Loucy (cell line): ENCODE measurements around the gene TNFSF15.

Experiments used
- H2AFZ ChIP-seq: fragments of 200-600 bp; sonication (generic); 2 replicates; pipeline ENCODE4 v1.6.0; 2016; ENCODE audit warnings: antibody characterized with exemption, mild to moderate bottlenecking, low read length, moderate library complexity
- H3F3A ChIP-seq: fragments of 200-600 bp; 2 replicates; pipeline ENCODE4 v1.6.0; 2016; ENCODE audit warnings: antibody characterized with exemption, low read depth, mild to moderate bottlenecking
- H3K27me3 ChIP-seq: fragments of 200-600 bp; sonication (generic); 2 replicates; pipeline ENCODE4 v1.6.1; 2014; ENCODE audit warnings: low read length, mild to moderate bottlenecking; ENCODE audit not compliant: insufficient read depth, poor library complexity, severe bottlenecking
- H3K36me3 ChIP-seq: fragments of 200-600 bp; sonication (generic); 2 replicates; pipeline ENCODE4 v1.6.1; 2016; ENCODE audit warnings: low read length; ENCODE audit not compliant: insufficient read depth
- H3K4me1 ChIP-seq: fragments of 200-600 bp; sonication (generic); 2 replicates; pipeline ENCODE4 v1.5.1; 2014; ENCODE audit warnings: low read length, mild to moderate bottlenecking; ENCODE audit not compliant: insufficient read depth, poor library complexity, severe bottlenecking
- H3K4me2 ChIP-seq: fragments of 200-600 bp; sonication (generic); 2 replicates; pipeline ENCODE4 v1.6.0; 2014; ENCODE audit warnings: antibody characterized with exemption, low read length, low read depth, mild to moderate bottlenecking; ENCODE audit not compliant: poor library complexity, severe bottlenecking
- H3K4me3 ChIP-seq: fragments of 200-600 bp; sonication (generic); 2 replicates; pipeline ENCODE4 v1.5.1; 2014; ENCODE audit warnings: low read length, mild to moderate bottlenecking, mixed read lengths; ENCODE audit not compliant: poor library complexity, severe bottlenecking
- H3K79me2 ChIP-seq: fragments of 200-600 bp; sonication (generic); 2 replicates; pipeline ENCODE4 v1.6.1; 2014; ENCODE audit warnings: low read length; ENCODE audit not compliant: insufficient read depth
- H3K9ac ChIP-seq: fragments of 200-600 bp; sonication (generic); 2 replicates; pipeline ENCODE4 v1.6.0; 2014; ENCODE audit warnings: mild to moderate bottlenecking, low read depth, low read length, moderate library complexity; ENCODE audit not compliant: poor library complexity, severe bottlenecking
- H3K9me2 ChIP-seq: fragments of 200-600 bp; sonication (generic); replicated peaks from 2 replicates; pipeline ENCODE4 v1.6.1; 2016; ENCODE audit warnings: low read depth, low read length, mixed read lengths
- H3K9me3 ChIP-seq: fragments of 200-600 bp; sonication (generic); 2 replicates; pipeline ENCODE4 v1.6.1; 2014; ENCODE audit warnings: mild to moderate bottlenecking, antibody characterized with exemption, low read length, low read depth; ENCODE audit not compliant: insufficient read depth
- H4K20me1 ChIP-seq: fragments of 200-600 bp; sonication (generic); 2 replicates; pipeline ENCODE4 v1.6.0; 2014; ENCODE audit warnings: antibody characterized with exemption, low read length, mild to moderate bottlenecking; ENCODE audit not compliant: insufficient read depth, poor library complexity, severe bottlenecking
- EZH2phosphoT487 ChIP-seq: fragments of 200-600 bp; IDR thresholded peaks from 2 replicates; pipeline ENCODE4 v1.6.1; 2018; ENCODE audit warnings: antibody characterized with exemption, mild to moderate bottlenecking, moderate library complexity, borderline replicate concordance
- TF ChIP-seq, protein P1 (sequence below): fragments of 200-600 bp; sonication (generic); conservative IDR thresholded peaks from 2 replicates; pipeline ENCODE4 v1.5.1; 2014; ENCODE audit warnings: mild to moderate bottlenecking, antibody characterized with exemption, low read length

TNFSF15 gene

DNA sequence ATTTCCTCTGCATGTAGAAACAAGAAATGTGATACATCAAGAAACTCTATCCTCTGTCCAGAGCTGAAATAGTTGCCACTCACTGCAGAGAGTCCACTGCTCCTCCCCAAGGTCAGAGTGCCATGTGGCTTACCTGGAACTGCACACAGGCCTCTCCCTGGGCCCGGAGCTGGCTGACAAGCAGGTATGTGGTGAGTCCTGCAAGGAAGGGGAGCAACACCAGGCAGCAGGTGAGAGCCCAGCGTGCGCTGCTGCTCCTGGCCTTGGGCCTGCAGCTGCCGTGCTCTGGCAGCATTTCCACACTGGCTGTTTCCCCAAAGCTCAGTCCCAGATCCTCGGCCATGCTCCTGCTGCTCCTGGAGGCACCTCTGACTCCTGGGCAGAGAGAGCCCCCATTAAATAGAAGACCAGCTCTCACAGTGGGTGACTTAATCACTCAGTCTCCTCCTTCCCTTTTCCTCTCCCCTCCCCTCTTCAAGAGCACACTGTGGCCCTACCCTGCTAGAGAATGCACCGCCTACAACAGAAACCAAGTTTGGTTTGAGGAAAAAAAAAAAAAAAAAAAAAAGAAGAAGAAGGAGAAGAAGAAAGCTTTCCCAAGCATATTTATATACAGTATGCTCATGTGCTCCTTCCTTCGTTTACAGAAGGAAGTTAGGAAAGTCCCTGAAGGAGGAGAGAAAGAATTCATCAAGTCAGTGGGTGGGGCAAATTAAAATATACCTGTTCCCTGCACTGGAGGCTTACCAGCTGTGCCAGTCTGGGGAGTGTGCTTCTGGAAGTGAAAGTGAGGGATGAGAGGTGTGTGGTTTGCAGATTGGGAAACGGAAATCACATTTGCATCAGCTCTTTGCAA, at the start of gene TNFSF15:
TSS of gene TNFSF15 (minus strand) at position 370 of the 856 bp plus-strand sequence. CDS start at position 343, 27 bp downstream.
- H3K4me2 ChIP-seq = peak within 1 kb of the TSS; percentile 15
- H3K9me3 ChIP-seq = no peaks in the 10 kb centered on the region
- H3K9me2 ChIP-seq = no peaks in the 10 kb centered on the region
- no peaks in the 10 kb centered on the region for H3K27me3 ChIP-seq
- peaks cover 4% of the 10 kb centered on the region for H3K4me1 ChIP-seq
- no peaks in the 10 kb centered on the region for H3K36me3 ChIP-seq
- H2AFZ ChIP-seq = no peak within 1 kb of the TSS
- no peaks in the 10 kb centered on the region for H3F3A ChIP-seq
- TF ChIP-seq, protein P1, sequence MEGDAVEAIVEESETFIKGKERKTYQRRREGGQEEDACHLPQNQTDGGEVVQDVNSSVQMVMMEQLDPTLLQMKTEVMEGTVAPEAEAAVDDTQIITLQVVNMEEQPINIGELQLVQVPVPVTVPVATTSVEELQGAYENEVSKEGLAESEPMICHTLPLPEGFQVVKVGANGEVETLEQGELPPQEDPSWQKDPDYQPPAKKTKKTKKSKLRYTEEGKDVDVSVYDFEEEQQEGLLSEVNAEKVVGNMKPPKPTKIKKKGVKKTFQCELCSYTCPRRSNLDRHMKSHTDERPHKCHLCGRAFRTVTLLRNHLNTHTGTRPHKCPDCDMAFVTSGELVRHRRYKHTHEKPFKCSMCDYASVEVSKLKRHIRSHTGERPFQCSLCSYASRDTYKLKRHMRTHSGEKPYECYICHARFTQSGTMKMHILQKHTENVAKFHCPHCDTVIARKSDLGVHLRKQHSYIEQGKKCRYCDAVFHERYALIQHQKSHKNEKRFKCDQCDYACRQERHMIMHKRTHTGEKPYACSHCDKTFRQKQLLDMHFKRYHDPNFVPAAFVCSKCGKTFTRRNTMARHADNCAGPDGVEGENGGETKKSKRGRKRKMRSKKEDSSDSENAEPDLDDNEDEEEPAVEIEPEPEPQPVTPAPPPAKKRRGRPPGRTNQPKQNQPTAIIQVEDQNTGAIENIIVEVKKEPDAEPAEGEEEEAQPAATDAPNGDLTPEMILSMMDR = no peak
- no peak for TF ChIP-seq EZH2phosphoT487
- no peaks in the 10 kb centered on the region for H3K79me2 ChIP-seq
- H3K9ac ChIP-seq = no peak within 1 kb of the TSS
- H4K20me1 ChIP-seq = no peaks in the 10 kb centered on the region
- no peak within 1 kb of the TSS for H3K4me3 ChIP-seq

DNA sequence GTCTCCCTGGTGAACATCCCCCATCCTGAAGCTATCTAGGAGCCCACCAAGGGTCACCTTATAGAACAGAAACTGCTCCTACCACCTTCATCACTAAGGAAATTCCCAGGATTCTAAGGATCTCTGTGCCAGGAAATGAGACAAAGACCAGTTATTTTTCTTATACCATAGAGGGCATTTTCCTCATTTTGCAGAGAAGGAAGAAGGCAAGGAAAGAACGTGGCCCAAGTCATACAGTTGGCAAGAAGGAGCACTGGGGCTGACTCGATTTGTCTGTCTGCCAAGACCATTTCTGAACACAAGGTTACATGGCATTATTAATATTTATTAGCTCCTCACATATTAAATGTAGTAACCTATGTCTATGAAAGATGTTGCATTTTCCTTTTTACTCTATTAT, 49.6 kb upstream of the TNFSF15 start:
- Histone ChIP-seq H3K4me3 (no peak overlapping the region), H3K9ac (no peak overlapping the region), H3K4me1 (peaks cover 19% of the 10 kb centered on the region), H3K79me2 (no peaks in the 10 kb centered on the region), H3K4me2 (no peak overlapping the region), H3F3A (no peaks in the 10 kb centered on the region), H4K20me1 (no peaks in the 10 kb centered on the region), H3K36me3 (no peaks in the 10 kb centered on the region), H2AFZ (no peak overlapping the region), H3K9me2 (no peaks in the 10 kb centered on the region), H3K9me3 (no peaks in the 10 kb centered on the region), H3K27me3 (no peaks in the 10 kb centered on the region)
- TF ChIP-seq, protein P1 = no peak

DNA sequence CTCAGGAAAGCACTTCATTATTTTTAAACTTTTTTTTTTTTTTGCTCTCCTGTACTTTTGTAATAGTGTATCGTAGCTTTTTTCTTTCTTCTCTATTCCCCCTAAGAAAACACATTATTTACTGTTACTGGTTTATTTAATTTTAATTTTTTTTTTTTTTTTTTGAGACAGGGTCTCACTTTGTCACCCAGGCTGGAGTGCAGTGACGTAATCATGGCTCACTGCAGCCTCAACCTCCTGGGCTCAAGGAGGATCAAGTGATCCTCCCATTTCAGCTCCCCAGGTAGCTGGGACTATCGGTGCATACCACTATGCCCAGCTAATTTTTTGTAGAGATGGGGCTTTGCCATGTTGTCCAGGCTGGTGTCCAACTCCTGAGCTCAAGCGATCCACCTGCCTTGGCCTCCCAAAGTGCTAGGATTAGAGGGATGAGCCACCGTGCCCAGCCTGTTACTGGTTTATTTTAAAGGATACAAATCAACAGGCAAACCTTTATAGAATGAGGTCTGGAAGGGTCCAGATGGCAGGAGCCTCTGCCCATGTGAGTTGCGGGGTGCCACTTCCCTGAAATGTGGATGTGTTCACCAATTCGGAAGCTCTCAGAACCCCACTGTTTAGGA, 49.0 kb upstream of the TNFSF15 start:
- TF ChIP-seq, protein P1 = no peak
- TF ChIP-seq EZH2phosphoT487 = no peak
- H3K79me2 ChIP-seq = no peaks in the 10 kb centered on the region
- no peaks in the 10 kb centered on the region for H3K36me3 ChIP-seq
- no peaks in the 10 kb centered on the region for H4K20me1 ChIP-seq
- no peak overlapping the region for H2AFZ ChIP-seq
- no peaks in the 10 kb centered on the region for H3K9me2 ChIP-seq
- H3K27me3 ChIP-seq = no peaks in the 10 kb centered on the region
- no peak overlapping the region for H3K4me3 ChIP-seq
- peaks cover 19% of the 10 kb centered on the region for H3K4me1 ChIP-seq
- H3K4me2 ChIP-seq = no peak overlapping the region
- no peaks in the 10 kb centered on the region for H3F3A ChIP-seq
- no peak overlapping the region for H3K9ac ChIP-seq
- H3K9me3 ChIP-seq = no peaks in the 10 kb centered on the region
